Hepatocyte (in vitro differentiated cells): ENCODE data around the gene ZP1.

Source experiments
- EZH2 ChIP-seq: fragments of 200-600 bp; sonication (generic); IDR thresholded peaks from 2 replicates; pipeline ENCODE4 v1.6.1; 2016; ENCODE audit warnings: antibody characterized with exemption, mild to moderate bottlenecking, borderline replicate concordance
- EZH2phosphoT487 ChIP-seq: fragments of 200-600 bp; sonication (generic); IDR thresholded peaks from one replicate; pipeline ENCODE4 v1.6.1; 2018; ENCODE audit warnings: antibody characterized with exemption, mild to moderate bottlenecking, low read depth, moderate library complexity; ENCODE audit not compliant: unreplicated experiment, severe bottlenecking
- TF ChIP-seq, protein P1 (sequence below): fragments of 200-600 bp; sonication (generic); IDR thresholded peaks from 2 replicates; pipeline ENCODE4 v1.5.1; 2016; ENCODE audit warnings: antibody characterized with exemption, mild to moderate bottlenecking; ENCODE audit not compliant: poor library complexity

DNA sequence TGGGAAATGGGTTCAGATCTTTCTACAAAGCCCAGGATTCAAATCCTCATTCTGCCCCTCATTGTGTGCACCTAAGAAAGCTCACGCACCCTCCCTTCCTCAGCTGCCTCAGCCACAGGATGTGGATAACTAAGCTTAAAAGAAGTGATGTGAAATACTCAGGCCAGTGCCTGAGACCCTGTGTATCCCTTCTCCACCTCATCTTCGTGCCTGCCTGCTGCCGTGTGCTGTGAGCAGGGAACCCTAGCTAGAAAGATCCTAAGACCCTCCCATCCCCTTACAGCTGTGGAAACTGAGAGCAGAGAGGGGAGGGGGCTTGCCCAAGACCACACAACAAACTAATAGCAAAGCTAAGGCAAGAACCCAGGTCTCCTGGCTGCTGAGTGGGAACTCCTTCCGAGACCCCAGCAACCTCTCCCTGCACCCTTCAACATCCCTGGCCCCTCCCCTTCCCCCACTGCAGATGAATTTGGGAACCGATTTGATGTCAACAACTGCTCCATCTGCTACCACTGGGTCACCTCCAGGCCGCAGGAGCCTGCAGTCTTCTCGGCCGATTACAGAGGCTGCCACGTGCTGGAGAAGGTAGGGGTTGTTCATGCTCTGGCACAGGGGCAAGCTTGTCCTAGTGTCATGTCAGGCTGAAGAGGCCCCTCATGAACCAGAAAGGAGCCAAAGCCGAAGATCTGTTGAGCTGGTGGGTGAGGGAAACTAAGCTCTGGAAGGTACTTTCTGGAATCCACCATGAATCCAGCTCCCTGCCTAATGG, 1.5 kb downstream of the ZP1 start:
- TF ChIP-seq, protein P1, sequence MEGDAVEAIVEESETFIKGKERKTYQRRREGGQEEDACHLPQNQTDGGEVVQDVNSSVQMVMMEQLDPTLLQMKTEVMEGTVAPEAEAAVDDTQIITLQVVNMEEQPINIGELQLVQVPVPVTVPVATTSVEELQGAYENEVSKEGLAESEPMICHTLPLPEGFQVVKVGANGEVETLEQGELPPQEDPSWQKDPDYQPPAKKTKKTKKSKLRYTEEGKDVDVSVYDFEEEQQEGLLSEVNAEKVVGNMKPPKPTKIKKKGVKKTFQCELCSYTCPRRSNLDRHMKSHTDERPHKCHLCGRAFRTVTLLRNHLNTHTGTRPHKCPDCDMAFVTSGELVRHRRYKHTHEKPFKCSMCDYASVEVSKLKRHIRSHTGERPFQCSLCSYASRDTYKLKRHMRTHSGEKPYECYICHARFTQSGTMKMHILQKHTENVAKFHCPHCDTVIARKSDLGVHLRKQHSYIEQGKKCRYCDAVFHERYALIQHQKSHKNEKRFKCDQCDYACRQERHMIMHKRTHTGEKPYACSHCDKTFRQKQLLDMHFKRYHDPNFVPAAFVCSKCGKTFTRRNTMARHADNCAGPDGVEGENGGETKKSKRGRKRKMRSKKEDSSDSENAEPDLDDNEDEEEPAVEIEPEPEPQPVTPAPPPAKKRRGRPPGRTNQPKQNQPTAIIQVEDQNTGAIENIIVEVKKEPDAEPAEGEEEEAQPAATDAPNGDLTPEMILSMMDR: no peak
- no peak for TF ChIP-seq EZH2
- TF ChIP-seq EZH2phosphoT487: no peak
